Bronchial epithelial cell (primary cell): ENCODE data around the gene CPLANE1. TPM values are rescaled to one million over a fixed set of nuclear protein-coding genes. Genes with fewer than 3 reads are reported as not detected.

Experiments
- DNase-seq: peaks from one replicate; pipeline ENCODE4 v3.0.0-alpha.2; 2010; ENCODE audit warnings: low read depth
- FAIRE-seq: peaks from 2 replicates; lab custom pipeline; 2011; peaks lifted over from hg19 to GRCh38; lab: Jason Lieb, UNC
- H3K27me3 ChIP-seq: 2 replicates; pipeline ENCODE4 v1.5.1; 2011; ENCODE audit warnings: low read length; ENCODE audit not compliant: control insufficient read depth, insufficient read depth
- H3K36me3 ChIP-seq: 2 replicates; pipeline ENCODE4 v1.5.1; 2011; ENCODE audit warnings: low read length; ENCODE audit not compliant: control insufficient read depth, insufficient read depth
- H3K4me3 ChIP-seq: 2 replicates; pipeline ENCODE4 v1.5.1; 2011; ENCODE audit warnings: mild to moderate bottlenecking, low read depth, low read length, control low read depth
- CTCF ChIP-seq: IDR thresholded peaks from 2 replicates; pipeline ENCODE4 v1.5.1; 2011; ENCODE audit warnings: mild to moderate bottlenecking, moderate library complexity, low read length, control low read depth, inconsistent platforms; ENCODE audit not compliant: insufficient read depth, severe bottlenecking
- total RNA-seq: library from RNA; depleted of rRNA; stranded (reverse); fragments of >200 nt; gene quantifications from 2 replicates; pipeline ENCODE4 v1.2.1, GENCODE V29; 2014

CPLANE1 gene
- total RNA-seq, 1 donor from 2014 or later, result 8.2 TPM

GRCh38 chr5:37214550-37214949 is 34.6 kb downstream of the CPLANE1 start:
- TF ChIP-seq CTCF, result no peak
- DNase-seq (no peak), FAIRE-seq (no peak)
- H3K36me3 ChIP-seq, result peaks cover 3% of the 10 kb centered on the region
- H3K4me3 ChIP-seq, result no peak overlapping the region
- no peaks in the 10 kb centered on the region for H3K27me3 ChIP-seq

- Histone ChIP-seq H3K36me3 (peaks cover 2% of the 10 kb centered on the region), H3K27me3 (no peaks in the 10 kb centered on the region), H3K4me3 (no peak overlapping the region)
- no peak for DNase-seq
- TF ChIP-seq CTCF, result no peak
- FAIRE-seq, result no peak
These were observed 37.1 kb downstream of the CPLANE1 start for GRCh38 chr5:37212096-37212495.

- TF ChIP-seq CTCF, result no peak
These were observed 37.5 kb downstream of the CPLANE1 start for GRCh38 chr5:37211661-37212060.

GRCh38 chr5:37208883-37209797 is 40.0 kb downstream of the CPLANE1 start:
- Histone ChIP-seq H3K36me3 (peaks cover under 1% of the 10 kb centered on the region), H3K4me3 (no peak overlapping the region), H3K27me3 (no peaks in the 10 kb centered on the region)
- TF ChIP-seq CTCF, result no peak
- DNase-seq (no peak), FAIRE-seq (no peak)

More at GRCh38 chr5:37211661-37212060, 37.5 kb downstream of the CPLANE1 start:
- Histone ChIP-seq H3K27me3 (no peaks in the 10 kb centered on the region), H3K4me3 (no peak overlapping the region), H3K36me3 (peaks cover 2% of the 10 kb centered on the region)
- DNase-seq, result no peak
- FAIRE-seq, result no peak

- no peak for TF ChIP-seq CTCF
- Histone ChIP-seq H3K27me3 (no peaks in the 10 kb centered on the region), H3K4me3 (no peak overlapping the region), H3K36me3 (no peaks in the 10 kb centered on the region)
- DNase-seq, result no peak
- FAIRE-seq, result no peak
These were observed 41.4 kb downstream of the CPLANE1 start for GRCh38 chr5:37207802-37208201.
